ENCODE measurements around the gene ZNF365. TPM values are rescaled to one million over a fixed set of nuclear protein-coding genes. Genes with fewer than 3 reads are reported as not detected.
"Not testable (repeated sequence)": the region's sequence is repeated elsewhere in the genome, so short reads cannot be mapped to it uniquely, and the experiment has no call there.

Gene ZNF365
- polyA plus RNA-seq, 1 donor from 2014 or later = 1.9 TPM

- Histone ChIP-seq H3K9ac (ENCODE audit: low read length) (no peak overlapping the region), H3K4me3 (ENCODE audit: low read length) (no peak overlapping the region), H3K9me2 (ENCODE audit: insufficient read depth, low read length) (no peaks in the 10 kb centered on the region), H3K79me2 (replicated peaks; ENCODE audit: insufficient read depth, low read length) (no peaks in the 10 kb centered on the region), H4K20me1 (ENCODE audit: insufficient read depth) (no peaks in the 10 kb centered on the region), H3K27ac (ENCODE audit: low read length) (no peak overlapping the region), H3K4me2 (ENCODE audit: low read length) (no peak overlapping the region), H2AFZ (ENCODE audit: low read depth, low read length) (no peak overlapping the region), H3K9me3 (ENCODE audit: low read length) (no peaks in the 10 kb centered on the region), H3K27me3 (ENCODE audit: insufficient read depth, low read depth, low read length) (no peaks in the 10 kb centered on the region), H3F3A (ENCODE audit: insufficient read depth, low read length, poor library complexity, severe bottlenecking) (no peaks in the 10 kb centered on the region), H3K36me3 (ENCODE audit: insufficient read depth, low read length) (no peaks in the 10 kb centered on the region)
- no peak for TF ChIP-seq SMC3 (conservative IDR thresholded peaks at IDR 0.05; ENCODE audit: poor library complexity)
- no peak for TF ChIP-seq EZH2 (IDR thresholded peaks at IDR 0.05; ENCODE audit: borderline replicate concordance, insufficient read depth, low read length, poor library complexity, severe bottlenecking)
- TF ChIP-seq EP300 (conservative IDR thresholded peaks at IDR 0.05; ENCODE audit: poor library complexity, severe bottlenecking) = no peak
- TF ChIP-seq RAD21 (conservative IDR thresholded peaks at IDR 0.05) = no peak
- TF ChIP-seq REST (IDR thresholded peaks at IDR 0.05; ENCODE audit: borderline replicate concordance) = no peak
- no peak for TF ChIP-seq POLR2AphosphoS5 (IDR thresholded peaks at IDR 0.05)
- no peak for TF ChIP-seq TAF1 (IDR thresholded peaks at IDR 0.05; ENCODE audit: low read depth)
- TF ChIP-seq MXI1 (conservative IDR thresholded peaks at IDR 0.05; ENCODE audit: poor library complexity, severe bottlenecking) = no peak
- TF ChIP-seq CTCF (IDR thresholded peaks at IDR 0.05; ENCODE audit: poor library complexity, severe bottlenecking) = no peak
Measured at GRCh38 chr10:62399211-62399610, 25.0 kb downstream of the ZNF365 start.

- Histone ChIP-seq H3K27me3 (ENCODE audit: insufficient read depth, low read depth, low read length) (no peaks in the 10 kb centered on the region), H3K36me3 (ENCODE audit: insufficient read depth, low read length) (no peaks in the 10 kb centered on the region), H3K27ac (ENCODE audit: low read length) (no peak overlapping the region), H4K20me1 (ENCODE audit: insufficient read depth) (no peaks in the 10 kb centered on the region), H3K9me2 (ENCODE audit: insufficient read depth, low read length) (no peaks in the 10 kb centered on the region), H3K4me2 (ENCODE audit: low read length) (no peak overlapping the region), H3K9ac (ENCODE audit: low read length) (no peak overlapping the region), H3K9me3 (ENCODE audit: low read length) (peaks cover 3% of the 10 kb centered on the region), H2AFZ (ENCODE audit: low read depth, low read length) (no peak overlapping the region), H3F3A (ENCODE audit: insufficient read depth, low read length, poor library complexity, severe bottlenecking) (no peaks in the 10 kb centered on the region), H3K79me2 (replicated peaks; ENCODE audit: insufficient read depth, low read length) (no peaks in the 10 kb centered on the region), H3K4me3 (ENCODE audit: low read length) (no peak overlapping the region)
- no peak for TF ChIP-seq EP300 (conservative IDR thresholded peaks at IDR 0.05; ENCODE audit: poor library complexity, severe bottlenecking)
- no peak for TF ChIP-seq CTCF (IDR thresholded peaks at IDR 0.05; ENCODE audit: poor library complexity, severe bottlenecking)
Measured at GRCh38 chr10:62402508-62402907, 28.3 kb downstream of the ZNF365 start.

- not testable (repeated sequence) for H3K79me2 ChIP-seq (replicated peaks; ENCODE audit: insufficient read depth, low read length); H3K4me2 ChIP-seq (ENCODE audit: low read length); H3K9ac ChIP-seq (ENCODE audit: low read length); H3K9me3 ChIP-seq (ENCODE audit: low read length); H3K4me3 ChIP-seq (ENCODE audit: low read length); H2AFZ ChIP-seq (ENCODE audit: low read depth, low read length); H3K27me3 ChIP-seq (ENCODE audit: insufficient read depth, low read depth, low read length); H3F3A ChIP-seq (ENCODE audit: insufficient read depth, low read length, poor library complexity, severe bottlenecking); H3K27ac ChIP-seq (ENCODE audit: low read length); H3K36me3 ChIP-seq (ENCODE audit: insufficient read depth, low read length); H3K9me2 ChIP-seq (ENCODE audit: insufficient read depth, low read length); H4K20me1 ChIP-seq (ENCODE audit: insufficient read depth)
Measured at GRCh38 chr10:62410528-62410927, 36.4 kb downstream of the ZNF365 start.

- not testable (repeated sequence) for H3K9me2 ChIP-seq (ENCODE audit: insufficient read depth, low read length); H3K4me2 ChIP-seq (ENCODE audit: low read length); H3K27me3 ChIP-seq (ENCODE audit: insufficient read depth, low read depth, low read length); H3K36me3 ChIP-seq (ENCODE audit: insufficient read depth, low read length); H3K9ac ChIP-seq (ENCODE audit: low read length); H3F3A ChIP-seq (ENCODE audit: insufficient read depth, low read length, poor library complexity, severe bottlenecking); H3K4me3 ChIP-seq (ENCODE audit: low read length); H2AFZ ChIP-seq (ENCODE audit: low read depth, low read length); H3K79me2 ChIP-seq (replicated peaks; ENCODE audit: insufficient read depth, low read length); H3K27ac ChIP-seq (ENCODE audit: low read length); H3K9me3 ChIP-seq (ENCODE audit: low read length); H4K20me1 ChIP-seq (ENCODE audit: insufficient read depth)
Measured at GRCh38 chr10:62410934-62411333, 36.8 kb downstream of the ZNF365 start.
